ENCODE results near the gene ALAD. TPM values are rescaled to one million over a fixed set of nuclear protein-coding genes. Genes with fewer than 3 reads are reported as not detected.
"Not testable (repeated sequence)": the region's sequence is repeated elsewhere in the genome, so short reads cannot be mapped to it uniquely, and the experiment has no call there.

ALAD gene
- total RNA-seq, 2 experiments from 2014 or later, result 33.9 to 40.4 TPM

- H3K9me3 Mint-ChIP-seq, result no peaks in the 10 kb centered on the region
- ATAC-seq (ENCODE audit: low read depth) (no peak), DNase-seq (no peak)
- peaks cover 8% of the 10 kb centered on the region for H3K36me3 Mint-ChIP-seq
- H3K27me3 Mint-ChIP-seq, result no peaks in the 10 kb centered on the region
- POLR2A ChIA-PET, result no interaction called here
- no peak overlapping the region for H3K27ac Mint-ChIP-seq
- H3K4me3 Mint-ChIP-seq, result no peak overlapping the region
- H3K4me1 Mint-ChIP-seq, result no peaks in the 10 kb centered on the region
Measured at GRCh38 chr9:113391917-113392316, 9.2 kb downstream of the ALAD start.

- POLR2A ChIA-PET, result no interaction called here
- no peak for ATAC-seq (ENCODE audit: low read depth)
- no peak overlapping the region for H3K27ac Mint-ChIP-seq
- no peaks in the 10 kb centered on the region for H3K4me1 Mint-ChIP-seq
- H3K4me3 Mint-ChIP-seq, result no peak overlapping the region
- H3K27me3 Mint-ChIP-seq, result no peaks in the 10 kb centered on the region
- H3K9me3 Mint-ChIP-seq, result no peaks in the 10 kb centered on the region
- DNase-seq, result no peak
- H3K36me3 Mint-ChIP-seq, result peaks cover 8% of the 10 kb centered on the region
Measured at GRCh38 chr9:113390192-113390960, 10.7 kb downstream of the ALAD start.

DNA sequence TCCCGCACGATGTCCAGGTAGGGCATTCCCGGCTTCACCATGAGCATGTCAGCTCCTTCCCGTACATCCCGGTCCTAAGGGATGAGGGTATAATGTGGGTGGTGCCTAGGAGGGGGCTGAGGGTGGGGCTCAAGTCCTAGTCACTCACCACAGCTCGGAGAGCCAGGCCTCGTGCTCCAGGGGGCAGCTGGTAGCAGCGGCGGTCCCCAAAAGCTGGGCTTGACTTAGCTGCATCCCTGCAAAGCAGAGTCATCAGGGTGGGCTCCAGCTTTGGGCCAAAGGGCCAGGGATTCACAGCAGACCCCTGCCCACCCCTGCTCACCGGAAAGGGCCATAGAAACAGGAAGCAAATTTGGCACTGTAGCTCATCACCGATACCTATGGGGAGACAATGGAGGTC, 11.6 kb downstream of the ALAD start:
- DNase-seq (no peak), ATAC-seq (ENCODE audit: low read depth) (no peak)
- H3K27me3 Mint-ChIP-seq, result no peaks in the 10 kb centered on the region
- H3K4me1 Mint-ChIP-seq, result no peaks in the 10 kb centered on the region
- H3K27ac Mint-ChIP-seq, result no peak overlapping the region
- no peak overlapping the region for H3K4me3 Mint-ChIP-seq
- H3K36me3 Mint-ChIP-seq, result peaks cover 8% of the 10 kb centered on the region
- H3K9me3 Mint-ChIP-seq, result no peaks in the 10 kb centered on the region
- POLR2A ChIA-PET, result no interaction called here

DNA sequence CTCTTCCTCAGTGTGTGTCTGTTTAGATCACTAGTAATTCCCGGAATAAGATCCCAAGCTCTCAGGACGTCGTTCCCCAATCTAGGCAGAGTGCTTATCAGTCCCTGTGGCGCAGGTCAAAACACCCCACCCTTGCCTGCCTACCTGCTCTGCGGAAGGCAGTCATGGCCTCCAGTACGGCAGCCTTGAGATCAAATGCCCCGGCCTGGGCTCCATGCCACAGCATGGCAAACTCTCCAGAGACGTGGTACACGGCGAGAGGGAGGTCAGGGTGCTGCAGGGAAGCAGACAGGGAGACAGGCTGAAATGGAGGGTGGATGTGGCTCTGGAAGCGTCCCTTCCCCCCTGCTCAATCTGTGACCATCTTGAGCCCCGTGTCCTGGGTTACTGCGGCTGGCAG, 12.3 kb downstream of the ALAD start:
- DNase-seq, result no peak
- no peaks in the 10 kb centered on the region for H3K27me3 Mint-ChIP-seq
- POLR2A ChIA-PET, result no interaction called here
- H3K27ac Mint-ChIP-seq, result no peak overlapping the region
- no peaks in the 10 kb centered on the region for H3K9me3 Mint-ChIP-seq
- no peak overlapping the region for H3K4me3 Mint-ChIP-seq
- H3K4me1 Mint-ChIP-seq, result no peaks in the 10 kb centered on the region
- H3K36me3 Mint-ChIP-seq, result peaks cover 8% of the 10 kb centered on the region
- no peak for ATAC-seq (ENCODE audit: low read depth)

DNA sequence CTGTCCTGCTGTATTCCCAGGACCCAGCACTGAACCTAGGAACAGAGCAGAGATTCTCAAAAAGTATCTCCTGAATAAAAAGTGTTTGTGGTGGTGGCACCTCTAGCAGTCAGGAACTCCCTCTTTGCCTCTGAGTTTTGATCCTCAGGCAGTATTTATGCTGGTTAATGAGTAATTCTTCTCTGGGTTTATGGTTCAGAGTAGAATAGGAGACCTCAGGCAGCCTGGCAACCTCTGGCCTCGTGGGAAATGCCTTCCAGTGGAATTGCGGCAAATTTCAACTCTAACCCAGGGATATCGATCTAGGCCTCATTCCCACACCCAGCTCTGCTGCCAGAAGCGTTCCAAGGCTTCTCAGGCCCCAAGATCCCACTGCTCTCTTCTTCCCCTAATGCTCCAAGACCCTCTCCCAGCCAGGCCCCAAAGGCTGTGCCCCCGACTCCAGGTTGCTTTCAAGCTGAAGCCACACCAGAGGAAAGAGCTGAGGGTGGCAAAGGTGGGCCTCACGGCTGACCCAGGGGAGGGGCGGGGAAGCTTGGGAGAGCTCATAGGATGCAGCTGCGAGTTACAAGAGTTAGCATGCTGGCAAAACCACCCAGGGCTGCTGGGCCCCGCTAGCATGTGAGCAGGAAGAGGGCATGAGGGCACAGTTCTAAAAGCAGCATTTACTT, 13.4 kb downstream of the ALAD start:
- Mint-ChIP-seq H3K36me3 (peaks cover 7% of the 10 kb centered on the region), H3K4me3 (no peak overlapping the region), H3K27ac (no peak overlapping the region), H3K27me3 (no peaks in the 10 kb centered on the region), H3K4me1 (no peaks in the 10 kb centered on the region), H3K9me3 (no peaks in the 10 kb centered on the region)
- ATAC-seq (ENCODE audit: low read depth) (no peak), DNase-seq (no peak)
- POLR2A ChIA-PET, result no interaction called here

GRCh38 chr9:113386571-113387393, 14.3 kb downstream of the ALAD start:
- Mint-ChIP-seq H3K4me3 (no peak overlapping the region), H3K27ac (no peak overlapping the region), H3K4me1 (no peaks in the 10 kb centered on the region), H3K27me3 (peaks cover 2% of the 10 kb centered on the region), H3K9me3 (no peaks in the 10 kb centered on the region), H3K36me3 (peaks cover 5% of the 10 kb centered on the region)
- POLR2A ChIA-PET, result no interaction called here
- no peak for DNase-seq
- no peak for ATAC-seq (ENCODE audit: low read depth)

DNA sequence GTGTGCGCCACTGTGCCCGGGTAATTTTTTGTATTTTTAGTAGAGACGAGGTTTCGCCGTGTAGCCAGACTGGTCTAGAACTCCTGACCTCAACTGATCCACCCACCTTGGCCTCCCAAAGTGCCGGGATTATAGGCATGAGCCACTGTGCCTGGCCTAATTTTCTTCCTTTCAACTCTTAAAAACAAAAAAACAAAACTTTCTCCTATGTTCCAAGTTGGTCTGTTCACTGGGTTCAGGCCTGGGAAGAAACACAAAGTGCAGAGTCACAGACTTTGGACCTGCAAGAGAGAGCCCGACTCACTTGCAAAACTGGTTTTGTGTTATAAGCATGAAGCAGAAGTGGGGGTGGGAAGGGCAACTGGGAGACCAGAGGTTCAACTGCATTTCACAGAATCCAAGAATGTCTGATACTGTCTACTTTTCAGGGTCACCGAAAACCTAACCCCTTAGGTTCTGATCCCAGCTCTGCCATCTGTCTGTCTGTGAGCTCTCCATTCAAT, 19.1 kb downstream of the ALAD start:
- Mint-ChIP-seq H3K4me3 (no peak overlapping the region), H3K27ac (no peak overlapping the region), H3K36me3 (no peaks in the 10 kb centered on the region), H3K4me1 (no peaks in the 10 kb centered on the region), H3K9me3 (no peaks in the 10 kb centered on the region), H3K27me3 (peaks cover 5% of the 10 kb centered on the region)
- no peak for ATAC-seq (ENCODE audit: low read depth)
- POLR2A ChIA-PET, result no interaction called here
- no peak for DNase-seq

GRCh38 chr9:113381441-113381840, 19.6 kb downstream of the ALAD start:
- H3K4me1 Mint-ChIP-seq; ATAC-seq (ENCODE audit: low read depth); POLR2A ChIA-PET; H3K9me3 Mint-ChIP-seq; H3K4me3 Mint-ChIP-seq; H3K27me3 Mint-ChIP-seq; H3K27ac Mint-ChIP-seq; H3K36me3 Mint-ChIP-seq; DNase-seq: not testable (repeated sequence)

DNA sequence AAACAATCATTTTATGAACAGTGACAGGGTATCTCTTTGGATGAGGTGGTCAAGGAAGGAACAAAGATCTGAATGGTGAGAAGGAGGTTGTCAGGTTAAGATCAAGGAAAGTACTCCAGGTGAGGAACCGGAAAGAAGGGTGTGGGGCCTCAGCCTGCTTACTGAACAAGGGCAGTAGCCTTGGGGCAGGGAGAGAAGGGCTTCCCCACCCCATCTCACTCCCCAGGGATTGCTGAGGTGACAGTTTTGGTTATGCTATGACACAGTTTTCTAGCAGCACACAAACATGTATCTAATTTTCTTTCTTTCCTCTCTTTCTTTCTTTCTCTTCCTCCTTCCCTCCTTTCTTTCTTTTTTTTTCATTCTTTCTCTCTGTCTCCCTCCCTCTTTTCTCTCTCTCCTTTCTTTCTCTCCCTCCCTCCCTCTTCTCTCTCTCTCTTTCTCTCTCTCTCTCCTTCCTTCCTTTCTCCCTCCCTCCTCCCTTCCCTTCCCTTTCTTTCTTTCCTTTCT, 20.2 kb downstream of the ALAD start:
- peaks cover 5% of the 10 kb centered on the region for H3K27me3 Mint-ChIP-seq
- no peaks in the 10 kb centered on the region for H3K9me3 Mint-ChIP-seq
- no peak overlapping the region for H3K4me3 Mint-ChIP-seq
- ATAC-seq (ENCODE audit: low read depth) (no peak), DNase-seq (no peak)
- no peak overlapping the region for H3K27ac Mint-ChIP-seq
- H3K4me1 Mint-ChIP-seq, result no peaks in the 10 kb centered on the region
- H3K36me3 Mint-ChIP-seq, result no peaks in the 10 kb centered on the region
- POLR2A ChIA-PET, result no interaction called here

GRCh38 chr9:113379829-113380210, 21.3 kb downstream of the ALAD start:
- H3K36me3 Mint-ChIP-seq; POLR2A ChIA-PET; DNase-seq; H3K27me3 Mint-ChIP-seq; H3K4me3 Mint-ChIP-seq; ATAC-seq (ENCODE audit: low read depth); H3K4me1 Mint-ChIP-seq; H3K9me3 Mint-ChIP-seq; H3K27ac Mint-ChIP-seq: not testable (repeated sequence)

DNA sequence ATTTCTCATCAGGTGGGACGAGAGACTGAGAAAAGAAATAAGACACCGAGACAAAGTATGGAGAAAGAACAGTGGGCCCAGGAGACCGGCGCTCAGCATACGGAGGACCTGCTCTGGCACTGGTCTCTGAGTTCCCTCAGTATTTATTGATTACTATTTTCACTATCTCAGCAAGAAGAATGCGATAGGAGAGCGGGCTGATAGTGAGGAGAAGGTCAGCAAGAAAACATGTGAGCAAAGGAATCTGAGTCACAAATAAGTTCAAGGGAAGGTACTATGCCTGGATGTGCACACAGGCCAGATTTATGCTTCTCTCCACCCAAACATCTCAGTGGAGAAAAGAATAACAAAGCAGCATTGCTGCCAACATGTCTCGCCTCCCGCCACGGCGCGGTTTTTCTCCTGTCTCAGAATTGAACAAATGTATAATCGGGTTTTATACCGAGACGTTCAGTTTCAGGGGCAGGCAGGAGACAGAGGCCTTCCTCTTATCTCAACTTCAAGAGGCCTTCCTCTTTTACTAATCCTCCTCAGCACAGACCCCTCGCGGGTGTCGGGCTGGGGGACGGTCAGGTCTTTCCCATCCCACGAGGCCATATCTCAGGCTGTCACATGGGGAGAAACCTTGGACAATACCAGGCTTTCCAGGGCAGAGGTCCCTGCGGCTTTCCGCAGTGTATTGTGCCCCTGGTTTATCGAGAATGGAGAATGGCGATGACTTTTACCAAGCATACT, 21.8 kb downstream of the ALAD start:
- DNase-seq; H3K9me3 Mint-ChIP-seq; H3K27me3 Mint-ChIP-seq; H3K27ac Mint-ChIP-seq; H3K4me3 Mint-ChIP-seq; ATAC-seq (ENCODE audit: low read depth); H3K36me3 Mint-ChIP-seq; POLR2A ChIA-PET: not testable (repeated sequence)
- peaks cover 11% of the 10 kb centered on the region for H3K4me1 Mint-ChIP-seq

GRCh38 chr9:113376634-113377567, 24.2 kb downstream of the ALAD start, which contains the start of gene HDHD3:
TSS of gene HDHD3 (minus strand) at chr9:113376986. CDS start at chr9:113374354, 2,632 bp downstream.
- DNase-seq (peak; percentile 86), ATAC-seq (ENCODE audit: low read depth) (peak; percentile 93)
- H3K27ac Mint-ChIP-seq, result peak within 1 kb of the TSS; percentile 85
- peak within 1 kb of the TSS; percentile 91 for H3K4me3 Mint-ChIP-seq
- no peaks in the 10 kb centered on the region for H3K9me3 Mint-ChIP-seq
- peaks cover 8% of the 10 kb centered on the region for H3K36me3 Mint-ChIP-seq
- POLR2A ChIA-PET, result interaction anchor here (0.6 to 2.7 kb wide), 9 partner anchors 12 to 1221 kb away, joined by 3 to 13 read pairs (median 5); partner anchors contain the start of genes ALAD, BSPRY, C9orf43 and CDC26
- peaks cover 15% of the 10 kb centered on the region for H3K4me1 Mint-ChIP-seq
- peaks cover 3% of the 10 kb centered on the region for H3K27me3 Mint-ChIP-seq

Measured in activated naive CD8-positive, alpha-beta T cell treated with anti-CD3 and anti-CD28 coated beads, Interleukin-2, amount 10 ng/mL, durations not matched to agents 7 days and 5 days (primary cell).